ENCODE data around the gene FBXL20.
"Not testable (repeated sequence)": the region's sequence is repeated elsewhere in the genome, so short reads cannot be mapped to it uniquely, and the experiment has no call there.

FBXL20 gene

GRCh38 chr17:39250076-39250475 is 151.3 kb downstream of the FBXL20 start:
- DNase-seq (ENCODE audit: low read depth) = not testable (repeated sequence)

DNA sequence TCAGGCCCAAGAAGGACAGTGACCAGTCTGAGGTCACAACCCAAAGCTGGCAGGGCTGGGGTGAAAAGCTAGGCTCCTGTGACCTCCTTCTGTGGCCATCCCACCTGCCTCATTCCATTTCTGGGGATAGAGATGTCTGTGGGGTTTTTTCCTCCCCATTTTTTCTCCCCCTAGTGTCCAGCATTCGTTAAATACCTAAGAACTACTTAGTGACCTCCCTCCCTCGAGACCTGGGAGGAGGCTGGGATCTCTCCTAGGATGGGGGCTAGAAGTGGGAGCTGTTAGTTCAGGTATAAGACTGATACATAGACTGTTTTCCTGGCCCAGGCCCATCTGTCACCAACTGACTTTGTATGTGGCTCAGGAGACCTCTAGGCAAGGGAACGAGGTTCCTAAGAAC is 155.2 kb downstream of the FBXL20 start:
- no peak for DNase-seq (ENCODE audit: low read depth)

- DNase-seq (ENCODE audit: low read depth) = peak; percentile 69
Measured at GRCh38 chr17:39244600-39245570, 156.5 kb downstream of the FBXL20 start.

GRCh38 chr17:39244016-39244599 is 157.3 kb downstream of the FBXL20 start:
- DNase-seq (ENCODE audit: low read depth) = no peak

DNA sequence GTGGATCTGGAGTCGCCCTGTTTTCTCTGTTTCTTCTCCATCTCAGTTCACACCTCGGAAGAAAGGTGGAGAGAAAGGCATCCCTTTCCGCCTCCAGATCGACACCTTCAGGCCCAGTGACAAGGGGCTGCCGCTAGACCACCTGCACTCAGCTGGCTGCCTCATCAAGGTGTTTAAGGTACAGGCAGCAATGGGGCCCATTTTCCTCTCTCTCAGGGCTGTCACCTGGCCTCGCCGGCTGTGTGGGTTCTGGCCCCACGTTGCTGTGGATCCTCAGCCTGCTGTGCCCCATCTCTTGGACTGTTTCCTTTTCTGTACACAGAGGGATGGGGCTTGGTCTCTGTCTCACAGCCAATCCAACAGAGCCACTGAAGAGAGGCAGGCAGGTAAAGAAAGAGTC is 158.3 kb downstream of the FBXL20 start:
- DNase-seq (ENCODE audit: low read depth) = no peak

DNA sequence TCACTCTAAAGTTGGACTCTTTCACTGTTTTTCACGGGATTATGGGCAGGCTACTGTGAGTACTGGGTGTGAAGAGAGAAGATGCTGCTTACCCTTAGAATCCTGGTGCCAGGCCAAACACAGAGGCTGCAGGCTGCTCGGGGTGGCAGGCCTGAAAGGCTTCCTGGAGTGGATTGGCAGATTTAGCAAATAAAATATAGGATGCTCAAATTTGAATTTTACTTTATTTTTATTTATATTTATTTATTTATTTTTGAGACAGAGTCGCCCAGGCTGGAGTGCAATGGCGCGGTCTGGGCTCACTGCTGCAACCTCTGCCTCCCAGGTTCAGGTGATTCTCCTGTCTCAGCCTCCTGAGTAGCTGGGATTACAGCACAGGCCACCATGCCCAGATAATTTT is 160.8 kb downstream of the FBXL20 start:
- no peak for DNase-seq (ENCODE audit: low read depth)

GRCh38 chr17:39239640-39240314 is 161.6 kb downstream of the FBXL20 start:
- no peak for DNase-seq (ENCODE audit: low read depth)

GRCh38 chr17:39238311-39238972 is 163.0 kb downstream of the FBXL20 start:
- no peak for DNase-seq (ENCODE audit: low read depth)

DNA sequence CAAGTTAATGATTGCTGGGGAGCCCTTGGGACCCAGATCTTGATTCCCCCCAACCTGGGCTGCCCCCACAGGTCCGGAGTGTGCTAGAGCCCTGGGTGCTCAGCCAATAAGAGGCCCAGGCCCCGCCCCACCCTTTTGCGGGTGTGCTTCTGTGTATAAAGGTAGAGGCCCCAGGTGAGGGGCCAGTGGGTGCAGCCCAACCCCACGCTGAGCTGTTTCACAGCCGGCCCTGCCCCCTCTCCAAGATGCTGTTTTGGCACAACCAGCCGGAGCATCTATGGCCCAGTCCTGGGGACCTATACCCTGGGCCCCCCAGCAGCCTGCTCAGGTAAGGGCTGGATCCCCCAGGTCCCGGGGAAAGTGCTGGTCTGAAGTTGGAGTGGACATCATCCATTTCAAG is 163.8 kb downstream of the FBXL20 start:
- DNase-seq (ENCODE audit: low read depth) = no peak

DNA sequence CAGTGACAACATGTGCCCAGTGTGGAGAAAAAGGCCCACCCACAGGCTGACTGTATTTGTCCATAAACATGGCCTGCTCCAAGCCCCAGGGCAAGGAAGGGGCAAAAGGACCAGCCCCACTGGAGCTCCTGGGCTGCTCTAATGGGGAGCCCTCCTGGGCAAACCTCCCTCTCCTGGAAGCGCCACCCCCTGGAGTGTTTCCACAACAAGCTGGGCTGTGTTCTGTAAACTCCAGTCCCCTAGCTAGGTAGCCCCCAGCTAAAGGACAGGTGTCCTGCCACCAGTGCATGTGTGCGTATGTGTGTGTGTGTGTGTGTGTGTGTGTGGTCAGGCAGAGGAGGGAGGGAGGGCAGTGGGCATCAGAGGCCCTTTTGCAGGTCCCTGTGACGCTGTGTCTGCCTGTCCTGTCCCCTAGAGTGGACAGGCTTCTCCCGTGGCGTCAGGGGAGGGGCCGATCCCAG is 164.4 kb downstream of the FBXL20 start:
- no peak for DNase-seq (ENCODE audit: low read depth)

GRCh38 chr17:39236450-39236927 is 164.9 kb downstream of the FBXL20 start:
- no peak for DNase-seq (ENCODE audit: low read depth)

DNA sequence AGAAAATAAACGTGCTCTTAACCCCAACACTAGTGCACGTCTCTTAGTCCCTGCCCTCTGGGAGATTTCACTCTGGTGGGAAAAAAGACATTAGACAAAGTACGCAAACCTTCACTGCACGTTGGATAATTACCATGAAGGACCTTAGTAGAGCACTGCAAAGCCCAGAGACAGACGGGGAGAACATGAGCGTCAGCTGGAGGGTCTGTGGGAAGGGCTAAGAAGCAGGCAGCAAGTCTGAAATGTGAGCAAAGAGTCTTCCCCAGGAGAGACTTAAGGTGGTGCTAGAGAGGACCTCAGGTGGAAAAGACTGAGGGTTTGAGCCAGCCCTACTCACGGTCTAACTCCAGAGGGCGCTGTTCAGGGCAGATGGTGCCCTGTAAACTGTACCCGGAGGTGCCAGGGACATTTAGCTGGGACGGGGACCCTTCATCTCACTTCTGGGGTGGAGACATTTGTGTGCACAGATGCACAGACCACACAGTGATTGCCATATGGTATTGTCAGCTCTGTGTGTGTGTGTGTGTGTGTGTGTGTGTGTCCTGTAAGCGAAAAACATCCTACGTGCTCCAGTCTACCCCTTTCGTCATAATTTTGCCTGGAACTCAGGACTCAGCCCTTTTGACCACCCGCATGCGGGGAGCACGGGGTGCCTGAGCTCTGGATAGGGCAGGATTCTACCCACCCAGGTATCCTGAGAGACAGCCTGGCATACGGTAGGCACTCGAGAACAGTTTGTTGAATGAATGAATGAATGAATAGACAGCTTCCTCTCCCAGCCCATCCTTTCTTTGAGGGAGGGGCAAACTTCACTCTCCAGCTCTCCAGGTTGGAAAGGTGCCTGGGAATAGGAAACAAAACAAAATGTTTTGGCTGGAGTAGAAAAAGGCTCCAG is 165.6 kb downstream of the FBXL20 start:
- peak; percentile 64 for DNase-seq (ENCODE audit: low read depth)

- peak; percentile 31 for DNase-seq (ENCODE audit: low read depth)
Measured at GRCh38 chr17:39231591-39232551, 169.6 kb downstream of the FBXL20 start.

DNA sequence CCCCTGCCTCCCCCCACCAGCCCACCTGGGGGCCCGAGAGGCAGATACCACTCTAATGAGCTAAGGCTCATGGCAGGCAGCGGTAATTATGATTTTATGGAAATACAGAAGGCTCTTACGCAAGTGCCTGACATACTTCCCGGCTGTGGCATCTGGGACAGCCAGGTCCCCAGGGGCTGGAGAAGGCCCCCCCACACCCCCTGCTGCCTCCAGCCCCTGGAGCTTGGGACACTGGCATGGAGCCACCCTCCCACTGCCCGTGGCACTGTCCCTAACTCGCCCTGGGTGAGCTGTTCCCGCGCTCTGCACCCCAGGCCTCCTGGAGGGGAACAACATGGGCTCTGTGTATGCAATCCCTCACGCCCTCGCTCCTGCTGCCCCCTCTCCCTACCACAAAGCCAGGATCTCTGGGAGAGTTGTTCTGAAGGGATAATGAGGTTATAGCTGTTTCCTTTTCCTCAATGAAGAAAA is 170.3 kb downstream of the FBXL20 start:
- no peak for DNase-seq (ENCODE audit: low read depth)

DNA sequence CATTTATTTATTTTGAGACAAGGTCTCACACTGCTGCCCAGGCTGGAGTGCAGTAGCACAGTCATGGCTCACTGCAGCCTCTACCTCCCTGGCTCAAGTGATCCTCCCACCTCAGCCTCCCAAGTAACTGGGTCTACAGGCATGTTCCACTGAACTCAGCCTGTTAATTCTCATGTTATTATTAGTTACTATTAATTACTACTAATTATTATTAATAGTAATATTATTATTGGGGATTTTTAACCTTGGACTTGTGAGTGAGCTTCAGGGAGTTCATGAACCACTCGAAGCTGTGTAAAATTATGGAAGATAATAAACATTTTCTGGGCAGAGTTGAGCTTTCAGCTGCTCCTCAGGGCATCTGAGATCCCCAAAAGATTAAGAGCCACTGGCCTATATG is 171.1 kb downstream of the FBXL20 start:
- DNase-seq (ENCODE audit: low read depth) = no peak

DNA sequence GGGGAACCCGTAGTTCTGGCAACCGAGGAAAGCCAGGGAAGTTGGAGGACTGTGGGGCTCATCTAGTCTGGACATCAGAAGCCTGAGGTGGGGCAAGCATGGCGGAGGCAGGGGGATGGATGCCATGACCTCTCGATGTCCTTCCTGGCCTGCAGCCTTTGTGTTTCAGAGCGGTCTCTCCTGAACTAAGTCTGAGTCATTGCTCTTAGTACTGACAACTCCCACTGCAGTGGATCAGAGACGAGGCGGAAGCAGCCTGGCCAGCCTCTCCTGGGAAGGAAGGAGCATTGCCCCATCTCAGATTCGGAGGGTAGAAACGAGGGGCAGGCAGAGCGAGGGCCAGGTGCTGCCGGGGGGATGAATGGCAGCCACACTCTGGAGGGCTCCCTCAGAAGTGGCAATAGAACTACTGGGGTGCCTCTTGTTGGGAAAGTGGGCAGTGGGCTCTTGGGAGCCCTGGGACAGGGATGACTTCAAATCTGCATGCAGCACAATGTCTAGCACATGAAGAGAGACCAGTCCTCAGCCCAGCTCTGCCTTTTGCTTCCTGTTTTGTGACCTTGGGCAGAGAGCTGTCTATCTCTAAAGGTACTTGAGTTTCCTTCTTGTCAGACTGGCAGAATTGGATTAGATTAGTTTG is 172.0 kb downstream of the FBXL20 start:
- peak; percentile 71 for DNase-seq (ENCODE audit: low read depth)

GRCh38 chr17:39227364-39227919 is 174.0 kb downstream of the FBXL20 start:
- no peak for DNase-seq (ENCODE audit: low read depth)

GRCh38 chr17:39225959-39226683 is 175.3 kb downstream of the FBXL20 start:
- DNase-seq (ENCODE audit: low read depth) = peak; percentile 44
